IPS DF 6.9 (cell line): ENCODE data around the gene NKTR.

Experiments used
- DNase-seq: peaks from one replicate; pipeline ENCODE4 v3.0.0-alpha.2; 2013; ENCODE audit warnings: low read depth, low spot score
- H3K27ac ChIP-seq: one replicate; pipeline ENCODE4 v1.5.1; 2013; ENCODE audit warnings: low read length, control low read depth
- H3K27me3 ChIP-seq: 2 replicates; pipeline ENCODE4 v1.6.1; 2013; ENCODE audit warnings: mild to moderate bottlenecking, low read length; ENCODE audit not compliant: control insufficient read depth, insufficient read depth
- H3K36me3 ChIP-seq: 2 replicates; pipeline ENCODE4 v1.6.1; 2013; ENCODE audit warnings: low read length; ENCODE audit not compliant: control insufficient read depth, insufficient read depth
- H3K4me1 ChIP-seq: 2 replicates; pipeline ENCODE4 v1.6.1; 2013; ENCODE audit warnings: low read length; ENCODE audit not compliant: control insufficient read depth, insufficient read depth
- H3K4me3 ChIP-seq: 2 replicates; pipeline ENCODE4 v1.5.1; 2013; ENCODE audit warnings: mild to moderate bottlenecking, low read length
- H3K9me3 ChIP-seq: 2 replicates; pipeline ENCODE4 v1.6.1; 2013; ENCODE audit warnings: low read length, inconsistent platforms; ENCODE audit not compliant: control insufficient read depth, insufficient read depth
- WGBS: extraction: QIAGEN DNeasy Blood & Tissue Kit; methylation state at CpG from one replicate; pipeline ENCODE4 v1.1.7; 2013; ENCODE audit warnings: mixed read lengths, missing lambda C conversion rate; ENCODE audit not compliant: insufficient read length, insufficient coverage; 5-methylcytosine and 5-hydroxymethylcytosine counted together

NKTR gene

GRCh38 chr3:42693530-42693930 is 93.0 kb downstream of the NKTR start:
- Histone ChIP-seq H3K27ac (no peak overlapping the region), H3K4me3 (no peak overlapping the region), H3K36me3 (no peaks in the 10 kb centered on the region), H3K27me3 (no peaks in the 10 kb centered on the region), H3K4me1 (no peaks in the 10 kb centered on the region; the same call in 1 of the 2 replicates), H3K9me3 (no peaks in the 10 kb centered on the region)
- no CpG with 5 or more reads among the region's 4 CpGs for WGBS
- no peak for DNase-seq

- H3K27me3 ChIP-seq = no peaks in the 10 kb centered on the region
- H3K36me3 ChIP-seq = no peaks in the 10 kb centered on the region
- H3K4me1 ChIP-seq = no peaks in the 10 kb centered on the region
- no peak overlapping the region for H3K27ac ChIP-seq
- no peak overlapping the region for H3K4me3 ChIP-seq
- no peak for DNase-seq
- H3K9me3 ChIP-seq = no peaks in the 10 kb centered on the region
Measured at GRCh38 chr3:42694366-42694765, 93.9 kb downstream of the NKTR start.

- no peak for DNase-seq
- Histone ChIP-seq H3K27me3 (no peaks in the 10 kb centered on the region), H3K4me1 (peaks cover 2% of the 10 kb centered on the region; the same call in 1 of the 2 replicates), H3K36me3 (no peaks in the 10 kb centered on the region), H3K9me3 (no peaks in the 10 kb centered on the region), H3K4me3 (no peak overlapping the region), H3K27ac (no peak overlapping the region)
- WGBS = no CpG with 5 or more reads among the region's 19 CpGs
Measured at GRCh38 chr3:42696356-42697288, 96.1 kb downstream of the NKTR start.

DNA sequence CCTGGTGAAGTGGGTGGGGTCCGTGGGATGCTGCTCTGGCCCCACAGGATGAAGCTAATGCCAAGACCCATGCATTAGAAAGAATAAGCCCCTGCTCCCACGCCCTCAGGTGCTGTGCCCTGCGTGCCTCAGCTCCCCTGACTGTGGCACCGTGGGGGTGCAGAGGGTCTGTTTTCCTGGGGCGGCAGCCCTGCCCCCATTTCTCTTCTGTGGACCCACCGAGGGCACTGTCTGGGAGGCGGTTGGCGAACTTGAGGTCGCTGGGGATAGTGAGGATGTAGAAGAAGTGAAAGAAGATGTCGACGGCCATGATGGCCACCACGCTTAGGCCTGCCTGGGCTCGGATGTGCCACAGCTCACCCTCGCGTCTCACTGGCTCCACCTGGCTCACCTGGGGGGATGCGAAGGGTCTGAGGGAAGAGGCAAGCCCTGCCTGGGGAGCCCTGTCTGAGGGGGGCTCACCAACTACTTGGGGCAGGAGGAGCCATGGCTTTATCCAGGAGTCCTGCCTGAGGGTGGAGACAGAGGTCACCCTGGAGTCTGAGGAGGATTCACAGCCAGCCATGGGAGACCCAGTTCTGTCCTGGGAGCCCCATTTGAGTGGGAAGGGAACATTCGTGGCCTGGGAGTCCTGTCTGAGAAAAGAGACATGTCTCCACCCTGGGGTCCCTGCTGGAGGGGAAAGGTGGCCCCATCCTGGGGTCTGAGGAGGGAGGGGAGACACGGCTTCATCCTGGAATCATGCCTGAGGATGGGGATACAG is 97.0 kb downstream of the NKTR start:
- no peak for DNase-seq
- Histone ChIP-seq H3K27me3 (no peaks in the 10 kb centered on the region), H3K27ac (no peak overlapping the region), H3K36me3 (no peaks in the 10 kb centered on the region), H3K4me1 (peaks cover 2% of the 10 kb centered on the region), H3K4me3 (no peak overlapping the region), H3K9me3 (no peaks in the 10 kb centered on the region)
- no CpG with 5 or more reads among the region's 18 CpGs for WGBS
